GM23338 (cell line): ENCODE results near the gene LAP3. TPM values are rescaled to one million over a fixed set of nuclear protein-coding genes. Genes with fewer than 3 reads are reported as not detected.

Experiments
- ATAC-seq: fragments of 200-7000 bp; cut with Tn5 transposase; 3 replicates; pipeline ENCODE4 v1.9.1; 2020
- DNase-seq: peaks from one replicate; pipeline ENCODE4 v3.0.0-alpha.2; 2015; ENCODE audit warnings: low spot score
- H2AFZ ChIP-seq: fragments of 200-600 bp; sonication (generic); 2 replicates; pipeline ENCODE4 v1.8.0; 2016; ENCODE audit warnings: antibody characterized with exemption, mild to moderate bottlenecking, moderate library complexity
- H3F3A ChIP-seq: fragments of 200-600 bp; sonication (generic); replicated peaks from 2 replicates; pipeline ENCODE4 v1.8.0; 2017; ENCODE audit warnings: antibody characterized with exemption, mixed run types, low read depth
- H3K27ac ChIP-seq: fragments of 200-600 bp; sonication (generic); 2 replicates; pipeline ENCODE4 v1.6.1; 2016; ENCODE audit warnings: low read depth
- H3K27me3 ChIP-seq: fragments of 200-600 bp; sonication (generic); 2 replicates; pipeline ENCODE4 v1.8.0; 2016; ENCODE audit warnings: mild to moderate bottlenecking, mixed run types, moderate library complexity; ENCODE audit not compliant: insufficient read depth
- H3K36me3 ChIP-seq: fragments of 200-600 bp; sonication (generic); 2 replicates; pipeline ENCODE4 v1.8.0; 2016; ENCODE audit warnings: mild to moderate bottlenecking; ENCODE audit not compliant: insufficient read depth
- H3K4me1 ChIP-seq: fragments of 200-600 bp; sonication (generic); 2 replicates; pipeline ENCODE4 v1.8.0; 2016; ENCODE audit warnings: mild to moderate bottlenecking, moderate library complexity; ENCODE audit not compliant: insufficient read depth
- H3K4me2 ChIP-seq: fragments of 200-600 bp; sonication (generic); 2 replicates; pipeline ENCODE4 v1.7.1; 2017; ENCODE audit warnings: mixed run types
- H3K4me3 ChIP-seq: fragments of 200-600 bp; sonication (generic); 2 replicates; pipeline ENCODE4 v1.6.1; 2016; ENCODE audit warnings: mixed run types
- H3K79me2 ChIP-seq: fragments of 200-600 bp; sonication (generic); replicated peaks from 2 replicates; pipeline ENCODE4 v1.8.0; 2017; ENCODE audit warnings: mild to moderate bottlenecking; ENCODE audit not compliant: insufficient read depth
- H3K9me2 ChIP-seq: fragments of 200-600 bp; sonication (generic); 2 replicates; pipeline ENCODE4 v1.8.0; 2017; ENCODE audit not compliant: insufficient read depth
- H4K20me1 ChIP-seq: fragments of 200-600 bp; sonication (generic); replicated peaks from 2 replicates; pipeline ENCODE4 v1.8.0; 2017; ENCODE audit warnings: mild to moderate bottlenecking; ENCODE audit not compliant: insufficient read depth
- H3K27ac Mint-ChIP-seq: 2 replicates; pipeline ENCODE4 v1.8.0; 2020; ENCODE audit warnings: inconsistent platforms, mild to moderate bottlenecking, moderate library complexity, mixed read lengths
- H3K27me3 Mint-ChIP-seq: 3 replicates; pipeline ENCODE4 v1.8.0; 2022; ENCODE audit warnings: low read depth, mild to moderate bottlenecking, moderate library complexity, mixed read lengths, inconsistent platforms; ENCODE audit not compliant: insufficient read depth, poor library complexity
- H3K36me3 Mint-ChIP-seq: 3 replicates; pipeline ENCODE4 v1.8.0; 2021; ENCODE audit warnings: low read depth, mild to moderate bottlenecking, inconsistent platforms, moderate library complexity, mixed read lengths
- H3K4me1 Mint-ChIP-seq: 3 replicates; pipeline ENCODE4 v1.8.0; 2020; ENCODE audit warnings: mild to moderate bottlenecking, inconsistent platforms, mixed read lengths
- H3K4me3 Mint-ChIP-seq: 3 replicates; pipeline ENCODE4 v1.8.0; 2021; ENCODE audit warnings: moderate library complexity, mild to moderate bottlenecking, inconsistent platforms, mixed read lengths
- H3K9me3 Mint-ChIP-seq: 3 replicates; pipeline ENCODE4 v1.8.0; 2020; ENCODE audit warnings: moderate library complexity, mild to moderate bottlenecking, inconsistent platforms, mixed read lengths
- EZH2 ChIP-seq: fragments of 200-600 bp; sonication (generic); IDR thresholded peaks from one replicate; pipeline ENCODE4 v1.8.0; 2017; ENCODE audit warnings: antibody characterized with exemption, mild to moderate bottlenecking, low read depth; ENCODE audit not compliant: unreplicated experiment
- POLR2AphosphoS5 ChIP-seq: IDR thresholded peaks from 2 replicates; pipeline ENCODE4 v1.6.1; 2016; ENCODE audit warnings: antibody characterized with exemption, low read depth
- STAT1 ChIP-seq: IDR thresholded peaks from one replicate; pipeline ENCODE4 v1.6.1; 2016; ENCODE audit warnings: antibody characterized with exemption; ENCODE audit not compliant: unreplicated experiment
- ZNF114 ChIP-seq: fragments of 250-450 bp; sonication (Bioruptor Pico); IDR thresholded peaks from 2 replicates; pipeline ENCODE4 v1.5.0; 2020; ENCODE audit warnings: mild to moderate bottlenecking, moderate library complexity
- ZNF462 ChIP-seq: fragments of 250-450 bp; sonication (Bioruptor Pico); IDR thresholded peaks from 2 replicates; pipeline ENCODE4 v1.5.0; 2020; ENCODE audit warnings: mild to moderate bottlenecking, moderate library complexity
- polyA plus RNA-seq: library from polyadenylated mRNA; unstranded; fragments of >200 nt; fragmentation: Nextera tagmentation; extraction: Ambion mirVana; gene quantifications from 2 replicates; pipeline ENCODE4 v1.2.1, GENCODE V29; 2016
- total RNA-seq: library from RNA; depleted of rRNA; stranded (reverse); fragments of >200 nt; shearing (Covaris generic); gene quantifications from 2 replicates; pipeline ENCODE4 v1.2.3, GENCODE V29; 2014
- TF ChIP-seq, protein P1 (sequence below): IDR thresholded peaks from one replicate; pipeline ENCODE4 v1.6.1; 2018; ENCODE audit warnings: antibody characterized with exemption; ENCODE audit not compliant: unreplicated experiment

LAP3 gene
- total and polyA plus RNA-seq, 2 experiments from 2014 or later, result 28.6 to 63.6 TPM

DNA sequence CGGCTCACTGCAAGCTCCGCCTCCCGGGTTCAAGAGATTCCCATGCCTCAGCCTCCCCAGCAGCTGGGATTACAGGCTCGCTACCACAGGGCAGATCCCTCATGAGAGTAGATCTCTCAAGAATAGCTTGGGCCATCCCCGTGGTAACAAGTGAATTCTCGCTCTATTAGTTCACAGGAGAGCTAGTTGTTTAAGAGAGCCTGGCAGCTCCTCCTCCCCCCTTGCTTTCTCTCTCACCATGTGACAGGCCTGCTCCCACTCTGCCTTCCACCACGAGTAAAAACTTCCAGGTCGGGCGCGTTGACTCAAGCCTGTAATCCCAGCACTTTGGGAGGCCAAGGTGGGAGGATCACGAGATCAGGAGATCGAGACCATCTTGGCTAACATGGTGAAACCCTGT lies 30.3 kb upstream of the LAP3 start:
- Mint-ChIP-seq H3K4me1 (peaks cover 8% of the 10 kb centered on the region), H3K27me3 (peaks cover 14% of the 10 kb centered on the region), H3K4me3 (no peak overlapping the region), H3K9me3 (no peaks in the 10 kb centered on the region), H3K36me3 (no peaks in the 10 kb centered on the region), H3K27ac (no peak overlapping the region)
- H3K79me2 ChIP-seq, result no peaks in the 10 kb centered on the region
- H3K36me3 ChIP-seq, result no peaks in the 10 kb centered on the region
- H4K20me1 ChIP-seq, result no peaks in the 10 kb centered on the region
- H3K9me2 ChIP-seq, result no peaks in the 10 kb centered on the region
- no peaks in the 10 kb centered on the region for H3K4me1 ChIP-seq
- no peaks in the 10 kb centered on the region for H3F3A ChIP-seq
- H3K4me2 ChIP-seq, result no peak overlapping the region
- TF ChIP-seq ZNF462, result no peak
- no peak for TF ChIP-seq ZNF114 (CRISPR knock-in tag)
- TF ChIP-seq POLR2AphosphoS5, result no peak
- TF ChIP-seq, protein P1, sequence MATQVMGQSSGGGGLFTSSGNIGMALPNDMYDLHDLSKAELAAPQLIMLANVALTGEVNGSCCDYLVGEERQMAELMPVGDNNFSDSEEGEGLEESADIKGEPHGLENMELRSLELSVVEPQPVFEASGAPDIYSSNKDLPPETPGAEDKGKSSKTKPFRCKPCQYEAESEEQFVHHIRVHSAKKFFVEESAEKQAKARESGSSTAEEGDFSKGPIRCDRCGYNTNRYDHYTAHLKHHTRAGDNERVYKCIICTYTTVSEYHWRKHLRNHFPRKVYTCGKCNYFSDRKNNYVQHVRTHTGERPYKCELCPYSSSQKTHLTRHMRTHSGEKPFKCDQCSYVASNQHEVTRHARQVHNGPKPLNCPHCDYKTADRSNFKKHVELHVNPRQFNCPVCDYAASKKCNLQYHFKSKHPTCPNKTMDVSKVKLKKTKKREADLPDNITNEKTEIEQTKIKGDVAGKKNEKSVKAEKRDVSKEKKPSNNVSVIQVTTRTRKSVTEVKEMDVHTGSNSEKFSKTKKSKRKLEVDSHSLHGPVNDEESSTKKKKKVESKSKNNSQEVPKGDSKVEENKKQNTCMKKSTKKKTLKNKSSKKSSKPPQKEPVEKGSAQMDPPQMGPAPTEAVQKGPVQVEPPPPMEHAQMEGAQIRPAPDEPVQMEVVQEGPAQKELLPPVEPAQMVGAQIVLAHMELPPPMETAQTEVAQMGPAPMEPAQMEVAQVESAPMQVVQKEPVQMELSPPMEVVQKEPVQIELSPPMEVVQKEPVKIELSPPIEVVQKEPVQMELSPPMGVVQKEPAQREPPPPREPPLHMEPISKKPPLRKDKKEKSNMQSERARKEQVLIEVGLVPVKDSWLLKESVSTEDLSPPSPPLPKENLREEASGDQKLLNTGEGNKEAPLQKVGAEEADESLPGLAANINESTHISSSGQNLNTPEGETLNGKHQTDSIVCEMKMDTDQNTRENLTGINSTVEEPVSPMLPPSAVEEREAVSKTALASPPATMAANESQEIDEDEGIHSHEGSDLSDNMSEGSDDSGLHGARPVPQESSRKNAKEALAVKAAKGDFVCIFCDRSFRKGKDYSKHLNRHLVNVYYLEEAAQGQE, result no peak
- no peak for TF ChIP-seq STAT1
- TF ChIP-seq EZH2, result no peak
- H3K27me3 ChIP-seq, result no peaks in the 10 kb centered on the region
- H3K4me3 ChIP-seq, result no peak overlapping the region
- DNase-seq (no peak), ATAC-seq (no peak)
- no peak overlapping the region for H2AFZ ChIP-seq
- H3K27ac ChIP-seq, result no peak overlapping the region
